H9 (cell line): ENCODE results near the gene LMF2. TPM values are rescaled to one million over a fixed set of nuclear protein-coding genes. Genes with fewer than 3 reads are reported as not detected.

Source experiments
- DNase-seq: peaks from one replicate; pipeline ENCODE4 v3.0.0-alpha.2; 2017
- H2AFZ ChIP-seq: one replicate; pipeline ENCODE4 v1.6.1; 2013; ENCODE audit warnings: mild to moderate bottlenecking, low read length, control low read depth, moderate library complexity
- H2AK5ac ChIP-seq: 2 replicates; pipeline ENCODE4 v1.6.1; 2013; ENCODE audit warnings: low read length, control low read depth, mixed read lengths; ENCODE audit not compliant: insufficient read length
- H2BK120ac ChIP-seq: one replicate; pipeline ENCODE4 v1.6.1; 2013; ENCODE audit warnings: low read depth, mild to moderate bottlenecking, low read length, control low read depth, inconsistent platforms; ENCODE audit not compliant: poor library complexity, severe bottlenecking
- H2BK12ac ChIP-seq: 2 replicates; pipeline ENCODE4 v1.6.1; 2013; ENCODE audit warnings: low read length, control low read depth, mixed read lengths, low read depth; ENCODE audit not compliant: insufficient read length
- H2BK15ac ChIP-seq: 2 replicates; pipeline ENCODE4 v1.6.1; 2013; ENCODE audit warnings: low read depth, low read length, control low read depth
- H2BK20ac ChIP-seq: one replicate; pipeline ENCODE4 v1.6.1; 2013; ENCODE audit warnings: low read depth, mild to moderate bottlenecking, low read length, control low read depth, inconsistent platforms; ENCODE audit not compliant: poor library complexity, severe bottlenecking
- H2BK5ac ChIP-seq: 2 replicates; pipeline ENCODE4 v1.6.1; 2013; ENCODE audit warnings: low read length, control low read depth, mixed read lengths; ENCODE audit not compliant: insufficient read length
- H3K14ac ChIP-seq: 2 replicates; pipeline ENCODE4 v1.6.1; 2013; ENCODE audit warnings: low read length, control low read depth; ENCODE audit not compliant: insufficient read depth
- H3K18ac ChIP-seq: 2 replicates; pipeline ENCODE4 v1.6.1; 2013; ENCODE audit warnings: low read depth, mild to moderate bottlenecking, mixed read lengths, low read length, control low read depth; ENCODE audit not compliant: insufficient read length
- H3K23ac ChIP-seq: 2 replicates; pipeline ENCODE4 v1.6.1; 2013; ENCODE audit warnings: low read length, control low read depth, mixed read lengths, low read depth; ENCODE audit not compliant: insufficient read length
- H3K23me2 ChIP-seq: 2 replicates; pipeline ENCODE4 v1.6.1; 2013; ENCODE audit warnings: low read depth, mild to moderate bottlenecking, mixed read lengths, low read length, control low read depth; ENCODE audit not compliant: insufficient read length, poor library complexity, severe bottlenecking
- H3K27ac ChIP-seq: 2 replicates; pipeline ENCODE4 v1.5.1; 2013; ENCODE audit warnings: low read length, control low read depth, mixed read lengths, low read depth; ENCODE audit not compliant: insufficient read length
- H3K27me3 ChIP-seq: 2 replicates; pipeline ENCODE4 v1.6.1; 2013; ENCODE audit warnings: low read length, control low read depth, inconsistent platforms; ENCODE audit not compliant: insufficient read depth
- H3K4ac ChIP-seq: 2 replicates; pipeline ENCODE4 v1.6.1; 2013; ENCODE audit warnings: low read depth, mild to moderate bottlenecking, control low read depth, inconsistent platforms, low read length, moderate library complexity
- H3K4me1 ChIP-seq: 2 replicates; pipeline ENCODE4 v1.6.1; 2013; ENCODE audit warnings: low read length, control low read depth, inconsistent platforms; ENCODE audit not compliant: insufficient read depth
- H3K4me2 ChIP-seq: 2 replicates; pipeline ENCODE4 v1.6.1; 2013; ENCODE audit warnings: low read length, control low read depth, mixed read lengths; ENCODE audit not compliant: insufficient read length, insufficient read depth
- H3K56ac ChIP-seq: 2 replicates; pipeline ENCODE4 v1.6.1; 2013; ENCODE audit warnings: low read depth, mild to moderate bottlenecking, mixed read lengths, low read length, control low read depth; ENCODE audit not compliant: insufficient read length
- H3K79me1 ChIP-seq: 2 replicates; pipeline ENCODE4 v1.6.1; 2013; ENCODE audit warnings: low read depth, mild to moderate bottlenecking, moderate library complexity, low read length, control low read depth, inconsistent platforms; ENCODE audit not compliant: insufficient read depth, poor library complexity, severe bottlenecking
- H3K79me2 ChIP-seq: 2 replicates; pipeline ENCODE4 v1.6.1; 2013; ENCODE audit warnings: low read length, control low read depth, inconsistent platforms; ENCODE audit not compliant: insufficient read depth
- H3K9ac ChIP-seq: 2 replicates; pipeline ENCODE4 v1.6.1; 2013; ENCODE audit warnings: low read length, control low read depth, mixed read lengths; ENCODE audit not compliant: insufficient read length; ENCODE audit errors: extremely low read depth
- H3K9me3 ChIP-seq: one replicate; pipeline ENCODE4 v1.6.1; 2013; ENCODE audit warnings: low read depth, low read length, inconsistent platforms; ENCODE audit not compliant: control insufficient read depth
- H3T11ph ChIP-seq: one replicate; pipeline ENCODE4 v1.6.1; 2013; ENCODE audit warnings: mild to moderate bottlenecking, low read length, control low read depth, inconsistent platforms
- H4K20me1 ChIP-seq: one replicate; pipeline ENCODE4 v1.6.1; 2013; ENCODE audit not compliant: control insufficient read depth, insufficient read length, insufficient read depth
- H4K5ac ChIP-seq: 2 replicates; pipeline ENCODE4 v1.6.1; 2013; ENCODE audit warnings: low read depth, mild to moderate bottlenecking, mixed read lengths, low read length, control low read depth; ENCODE audit not compliant: insufficient read length
- H4K8ac ChIP-seq: replicated peaks from 2 replicates; pipeline ENCODE4 v1.6.1; 2013; ENCODE audit warnings: low read length, control low read depth, mixed read lengths, low read depth; ENCODE audit not compliant: insufficient read length
- H4K91ac ChIP-seq: 2 replicates; pipeline ENCODE4 v1.6.1; 2013; ENCODE audit warnings: low read depth, mild to moderate bottlenecking, moderate library complexity, mixed read lengths, low read length, control low read depth; ENCODE audit not compliant: insufficient read length
- H3K27ac Mint-ChIP-seq, 3 experiments: 2 replicates in 2 of 3; 3 replicates in 1 of 3; pipeline ENCODE4 v1.8.0; 2020 to 2021; ENCODE audit warnings: mixed read lengths in 3 of 3, mild to moderate bottlenecking in 1 of 3, moderate library complexity in 1 of 3
- H3K27me3 Mint-ChIP-seq: 2 replicates; pipeline ENCODE4 v1.8.0; 2021; ENCODE audit warnings: low read depth, mild to moderate bottlenecking, moderate library complexity, mixed read lengths
- H3K36me3 Mint-ChIP-seq, 3 experiments: 2 replicates in 2 of 3; 3 replicates in 1 of 3; pipeline ENCODE4 v1.8.0; 2020 to 2021; ENCODE audit warnings: low read depth in 3 of 3, mixed read lengths in 3 of 3; ENCODE audit not compliant: insufficient read depth in 1 of 3
- H3K4me1 Mint-ChIP-seq, 2 experiments: 2 replicates each; pipeline ENCODE4 v1.8.0; 2020; ENCODE audit warnings: mixed read lengths in 2 of 2
- H3K4me3 Mint-ChIP-seq, 2 experiments: 2 replicates in 1 of 2; 3 replicates in 1 of 2; pipeline ENCODE4 v1.8.0; 2020 to 2021; ENCODE audit warnings: mild to moderate bottlenecking in 2 of 2, mixed read lengths in 2 of 2, moderate library complexity in 1 of 2
- H3K9me3 Mint-ChIP-seq, 2 experiments: 2 replicates in 1 of 2; 3 replicates in 1 of 2; pipeline ENCODE4 v1.8.0; 2020; ENCODE audit warnings: mild to moderate bottlenecking in 2 of 2, mixed read lengths in 2 of 2, moderate library complexity in 1 of 2
- CTCF ChIP-seq: fragments of 200-600 bp; sonication (generic); conservative IDR thresholded peaks from 3 replicates; pipeline ENCODE4 v1.8.0; 2021; ENCODE audit warnings: antibody characterized with exemption, mild to moderate bottlenecking
- WGBS: extraction: QIAGEN DNeasy Blood & Tissue Kit; methylation state at CpG from one replicate; pipeline ENCODE4 v1.1.7; 2013; ENCODE audit warnings: missing lambda C conversion rate, low lambda C conversion rate, mixed read lengths; ENCODE audit not compliant: insufficient read length; ENCODE audit errors: extremely low coverage; 5-methylcytosine and 5-hydroxymethylcytosine counted together
- total RNA-seq: library from RNA; stranded (reverse); gene quantifications from 2 replicates; pipeline ENCODE4 v1.2.1, GENCODE V29; 2021

The LMF2 gene
- total RNA-seq, 1 experiment from 2014 or later: 43.6 TPM

DNA sequence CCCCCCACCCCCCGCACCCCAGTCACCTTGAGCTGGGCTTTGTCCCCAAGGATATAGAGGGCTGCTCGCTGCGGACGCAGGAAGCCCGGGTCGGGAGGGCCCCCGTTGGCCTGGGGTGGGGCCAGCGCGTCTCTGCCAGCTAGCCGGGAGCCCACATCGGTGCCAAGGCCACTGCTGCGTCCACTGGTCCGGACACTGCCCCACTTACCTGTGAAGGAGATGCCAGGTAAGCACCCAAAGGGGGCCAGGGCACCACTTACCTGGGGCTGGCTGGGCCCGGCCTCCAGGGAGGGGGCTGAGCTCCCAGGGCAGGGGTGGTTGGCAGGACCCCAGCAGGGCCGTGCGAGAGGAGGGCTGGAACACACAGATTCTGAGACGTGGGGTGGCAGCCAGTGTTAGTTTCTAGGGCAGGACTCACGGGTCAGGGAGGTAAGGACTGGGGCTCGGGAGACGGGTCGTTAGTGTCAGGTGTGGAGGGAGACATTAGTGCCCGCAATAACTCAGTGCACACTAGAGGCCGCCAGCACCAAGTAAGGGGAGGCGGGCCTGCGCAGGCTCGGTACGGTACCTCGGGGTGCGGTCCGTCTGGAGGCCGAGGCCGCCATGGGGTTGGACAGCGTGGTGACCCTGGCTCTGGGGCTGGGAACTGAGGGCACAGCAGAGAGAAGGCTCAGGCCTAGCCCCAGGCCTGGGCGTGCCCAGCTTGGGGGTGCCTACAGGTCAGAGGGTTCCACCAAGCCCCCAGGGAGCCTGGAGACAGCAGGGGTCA is 50.9 kb downstream of the LMF2 start:
- DNase-seq: peak; percentile 53
- Mint-ChIP-seq H3K27ac (peak overlapping the region in 1 of 3 experiments; percentile 73; a peak in 2 of 7 replicates), H3K9me3 (no peaks in the 10 kb centered on the region; a peak in 1 of 5 replicates), H3K36me3 (peaks cover 27 to 74% (median 70%) of the 10 kb centered on the region in 3 experiments), H3K4me3 (no peak overlapping the region), H3K4me1 (no peaks in the 10 kb centered on the region), H3K27me3 (no peaks in the 10 kb centered on the region)
- H2BK5ac ChIP-seq: no peak overlapping the region
- no peak overlapping the region for H2AK5ac ChIP-seq
- no peak overlapping the region for H4K91ac ChIP-seq
- no peak overlapping the region for H2BK12ac ChIP-seq
- H3K4me2 ChIP-seq: no peak overlapping the region
- no peak overlapping the region for H4K5ac ChIP-seq
- H4K8ac ChIP-seq: no peak overlapping the region
- H3K27ac ChIP-seq: no peak overlapping the region
- no peak overlapping the region for H3T11ph ChIP-seq
- no peak overlapping the region for H2AFZ ChIP-seq
- H3K9ac ChIP-seq: no peak overlapping the region
- no CpG with 5 or more reads among the region's 34 CpGs for WGBS
- no peaks in the 10 kb centered on the region for H3K79me2 ChIP-seq
- no peak overlapping the region for H2BK15ac ChIP-seq
- no peak overlapping the region for H3K18ac ChIP-seq
- H3K23me2 ChIP-seq: no peaks in the 10 kb centered on the region
- no peaks in the 10 kb centered on the region for H3K27me3 ChIP-seq
- peaks cover 5% of the 10 kb centered on the region for H4K20me1 ChIP-seq
- peak; percentile 61 for TF ChIP-seq CTCF
- H3K4ac ChIP-seq: no peak overlapping the region
- H3K9me3 ChIP-seq: no peaks in the 10 kb centered on the region
- no peak overlapping the region for H3K56ac ChIP-seq
- H3K14ac ChIP-seq: no peak overlapping the region
- no peak overlapping the region for H2BK20ac ChIP-seq
- no peaks in the 10 kb centered on the region for H3K79me1 ChIP-seq
- H3K4me1 ChIP-seq: no peaks in the 10 kb centered on the region
- H3K23ac ChIP-seq: no peak overlapping the region
- no peak overlapping the region for H2BK120ac ChIP-seq
